GM21528 (cell line): ENCODE results near the gene TAGLN3.

Source experiments
- ATAC-seq: cut with Tn5 transposase; IDR thresholded peaks from one replicate; pipeline ENCODE4 v1.9.1; 2021; ENCODE audit warnings: mild to moderate bottlenecking, moderate library complexity; ENCODE audit not compliant: unreplicated experiment, low FRiP score

The TAGLN3 gene

DNA sequence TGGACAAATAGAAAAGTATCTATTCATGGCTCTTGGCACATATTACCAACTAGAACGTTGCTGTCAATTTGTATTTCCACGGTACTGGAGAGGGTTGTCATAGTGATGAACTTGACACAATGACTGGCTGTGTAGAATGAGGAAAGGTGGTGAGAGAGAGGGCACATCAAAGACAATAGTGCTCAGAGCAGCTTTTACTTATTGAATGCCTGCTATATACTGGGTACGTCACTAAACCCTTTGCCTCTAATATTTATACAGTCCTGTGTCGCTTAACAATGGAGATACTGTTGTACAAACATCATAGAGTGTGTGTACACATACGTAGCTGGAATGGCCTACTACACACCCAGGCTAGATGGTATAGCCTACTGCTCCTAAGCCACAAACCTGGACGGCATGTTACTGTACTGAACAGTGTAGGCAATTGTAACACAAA, 44.1 kb downstream of the TAGLN3 start:
- no peak for ATAC-seq

DNA sequence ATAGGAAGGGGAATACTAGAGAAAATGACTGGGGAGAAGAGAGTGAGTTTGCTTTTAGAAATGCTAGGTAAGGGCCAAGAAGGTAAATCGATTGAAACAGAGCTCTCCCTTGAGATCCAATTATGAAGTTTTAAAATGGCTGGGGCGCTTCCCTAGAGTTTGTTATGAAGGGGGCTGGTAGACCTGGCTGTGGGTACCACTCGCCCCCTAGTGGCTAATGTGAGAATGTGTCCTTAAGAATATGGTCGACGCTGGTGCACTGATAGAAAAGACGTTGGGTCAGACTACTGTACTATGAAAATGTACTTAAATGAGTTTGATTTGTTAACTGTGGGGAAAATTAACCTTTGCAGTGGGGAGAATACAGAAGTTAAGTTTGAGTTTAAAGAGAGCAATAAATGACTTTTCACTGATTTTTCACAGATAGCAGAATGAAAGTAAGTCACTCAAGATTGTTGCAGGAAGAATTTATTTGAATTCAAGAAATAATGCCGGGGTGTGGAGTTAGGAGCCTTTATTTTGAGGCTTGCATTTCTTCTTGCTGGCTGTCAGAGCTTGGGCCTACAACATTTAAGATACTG, 45.0 kb downstream of the TAGLN3 start:
- ATAC-seq, result peak; percentile 83

DNA sequence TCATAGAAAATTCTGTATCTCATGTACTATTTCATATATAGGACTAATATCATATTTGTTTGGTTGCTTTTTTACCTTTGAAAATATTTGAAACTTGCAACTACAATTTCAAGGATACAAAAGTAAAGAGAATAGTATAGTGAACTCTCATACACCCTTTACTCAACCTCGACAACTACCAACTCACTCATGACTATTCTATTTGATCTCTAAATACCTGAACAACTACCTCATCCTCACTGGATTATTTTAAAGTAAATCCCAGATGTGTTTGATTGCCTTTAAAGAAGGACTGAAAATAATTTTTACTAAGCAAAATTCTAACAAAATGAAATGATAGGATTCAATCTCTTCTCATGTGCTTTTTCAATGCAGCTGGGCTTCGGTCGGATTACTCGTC, 47.9 kb downstream of the TAGLN3 start:
- ATAC-seq, result no peak

DNA sequence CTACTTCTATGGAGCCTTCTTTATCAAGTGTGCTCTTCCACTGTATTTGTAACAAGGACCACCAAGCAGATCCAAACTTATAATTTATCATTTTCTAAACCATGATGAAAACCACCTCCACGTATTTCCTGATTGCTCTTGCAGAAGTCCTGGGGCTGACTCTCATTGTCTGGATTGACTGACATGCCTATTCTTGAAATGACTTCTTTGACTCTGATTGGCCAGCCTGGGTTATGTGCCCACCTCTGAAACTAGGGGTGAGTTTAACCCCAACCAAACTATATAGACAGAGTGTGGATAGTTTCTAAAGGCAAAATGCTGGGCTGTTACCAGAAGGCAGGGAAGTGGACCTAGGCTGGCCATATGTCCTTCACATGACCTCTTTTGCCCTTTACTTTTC, 48.5 kb downstream of the TAGLN3 start:
- ATAC-seq, result no peak

DNA sequence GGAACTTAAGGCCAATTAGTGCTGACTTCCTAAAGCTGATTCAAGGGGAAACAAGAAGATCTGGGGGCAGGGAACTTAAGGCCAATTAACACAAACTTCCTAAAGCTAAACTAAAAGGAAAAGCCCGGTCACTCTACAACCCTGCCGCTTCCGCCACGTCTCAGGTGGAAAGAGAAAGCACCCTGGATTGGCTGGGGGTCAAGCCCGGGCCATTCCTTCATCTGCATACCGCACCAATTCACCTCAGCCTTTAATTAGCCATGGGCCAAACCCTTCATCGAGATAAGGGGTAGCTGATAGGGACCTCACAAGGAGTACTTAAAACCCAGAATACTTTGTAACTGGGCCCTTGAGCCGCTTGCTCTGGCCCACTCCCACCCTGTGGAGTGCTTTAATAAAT, 50.2 kb downstream of the TAGLN3 start:
- ATAC-seq, result no peak

DNA sequence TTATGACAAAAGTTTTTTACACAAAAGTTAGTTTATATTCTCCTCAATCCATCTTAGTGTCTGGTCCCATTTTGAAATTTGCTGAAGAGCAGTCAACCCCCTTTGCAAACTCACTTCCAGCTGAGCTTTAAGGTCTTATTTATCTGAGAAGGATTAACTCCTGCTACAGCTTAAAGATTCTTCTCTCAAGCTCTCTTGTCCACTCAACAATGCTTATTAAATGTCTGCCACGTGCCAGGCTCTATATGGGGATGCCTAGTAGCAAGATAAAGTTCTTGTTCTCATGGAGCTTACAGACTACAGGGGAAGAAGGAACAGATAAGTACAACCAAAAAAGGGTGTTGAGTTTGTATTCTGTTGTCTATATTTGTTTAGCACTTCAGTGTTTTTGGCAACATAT, 54.5 kb downstream of the TAGLN3 start:
- ATAC-seq, result no peak

DNA sequence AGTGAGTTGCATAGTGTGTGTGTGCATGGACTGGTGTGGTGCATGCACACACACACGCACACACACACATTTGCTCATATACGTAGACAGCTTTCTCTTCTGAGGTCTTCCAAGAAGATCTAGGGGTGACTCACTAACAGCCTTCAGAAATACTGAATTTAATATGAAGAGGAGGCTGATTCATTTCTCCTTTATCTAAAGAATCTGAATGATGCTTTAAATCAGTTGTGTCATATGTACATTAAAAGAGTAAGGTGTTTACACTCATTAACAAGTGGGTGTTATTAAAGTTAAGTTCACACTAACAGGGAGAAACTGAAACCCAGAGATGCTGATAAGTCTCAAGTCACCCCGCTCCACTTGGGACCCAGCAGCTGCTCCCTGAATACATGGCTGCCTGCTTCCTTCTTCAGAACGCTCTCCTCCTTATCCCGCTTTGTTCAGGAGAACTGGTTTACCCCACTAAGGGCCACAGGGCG, 57.8 kb downstream of the TAGLN3 start:
- no peak for ATAC-seq

DNA sequence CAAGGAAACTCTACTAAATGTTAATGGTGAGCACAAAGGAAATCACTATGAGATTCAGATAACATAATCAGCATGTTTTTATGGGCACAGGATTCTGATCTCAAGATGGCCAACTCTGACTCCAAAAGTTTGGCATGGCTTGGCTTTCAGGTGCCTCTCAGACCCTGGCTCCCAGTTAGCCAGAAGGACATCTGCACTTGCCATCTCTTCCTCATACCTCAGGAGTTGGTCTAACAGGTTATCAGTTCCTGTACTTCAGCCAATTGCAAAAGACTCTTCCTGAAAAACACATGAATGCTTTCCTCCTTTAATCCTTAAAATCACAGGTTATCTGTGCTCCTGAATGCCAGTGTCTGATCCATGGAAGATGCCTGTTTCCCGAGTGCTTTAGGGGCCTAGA, 60.8 kb downstream of the TAGLN3 start:
- no peak for ATAC-seq

DNA sequence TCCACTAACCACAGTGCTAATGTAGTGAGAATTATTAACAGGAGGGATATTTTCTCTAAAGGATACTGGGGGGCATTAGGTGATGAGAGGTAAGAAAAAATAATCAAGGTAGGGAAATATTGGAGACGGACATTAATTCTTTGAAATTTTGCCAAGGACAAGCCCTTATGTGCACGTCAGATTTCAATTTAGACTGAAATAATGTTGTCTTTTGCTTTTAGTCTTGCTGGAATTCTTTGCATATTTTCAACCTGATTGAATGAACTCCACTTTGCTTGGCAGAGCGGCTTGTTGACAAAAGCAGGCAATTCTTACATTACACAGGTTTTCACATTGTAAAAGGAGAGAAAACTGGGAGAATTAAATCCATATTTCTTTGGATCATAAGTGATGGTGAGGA, 62.4 kb downstream of the TAGLN3 start:
- no peak for ATAC-seq
